Neural crest cell (in vitro differentiated cells): Measurements from ENCODE around the gene ORAI3. TPM values are rescaled to one million over a fixed set of nuclear protein-coding genes. Genes with fewer than 3 reads are reported as not detected.
A peak's percentile ranks its signal among the peaks of the same experiment; 100 is the strongest.

ENCODE experiments used
- DNase-seq: peaks from one replicate; pipeline ENCODE4 v3.0.0; 2021; ENCODE audit warnings: low read depth, mixed read lengths, low spot score
- H3K27ac Mint-ChIP-seq: one replicate; pipeline ENCODE4 v1.8.0; 2021; ENCODE audit warnings: mild to moderate bottlenecking, mixed read lengths; ENCODE audit not compliant: unreplicated experiment
- H3K27me3 Mint-ChIP-seq: 2 replicates; pipeline ENCODE4 v1.8.0; 2021; ENCODE audit warnings: low read depth, mild to moderate bottlenecking, mixed read lengths
- H3K36me3 Mint-ChIP-seq: 2 replicates; pipeline ENCODE4 v1.8.0; 2021; ENCODE audit warnings: low read depth, mild to moderate bottlenecking, mixed read lengths
- H3K4me1 Mint-ChIP-seq: 2 replicates; pipeline ENCODE4 v1.8.0; 2021; ENCODE audit warnings: mixed read lengths
- H3K4me3 Mint-ChIP-seq: one replicate; pipeline ENCODE4 v1.8.0; 2021; ENCODE audit warnings: mild to moderate bottlenecking, mixed read lengths
- H3K9me3 Mint-ChIP-seq: 2 replicates; pipeline ENCODE4 v1.8.0; 2021; ENCODE audit warnings: mixed read lengths
- CTCF ChIP-seq: fragments of 200-600 bp; sonication (generic); conservative IDR thresholded peaks from 2 replicates; pipeline ENCODE4 v1.5.0; 2021; ENCODE audit warnings: antibody characterized with exemption, mild to moderate bottlenecking
- total RNA-seq: library from RNA; stranded (reverse); gene quantifications from 2 replicates; pipeline ENCODE4 v1.2.1, GENCODE V29; 2021

The ORAI3 gene
- total RNA-seq, 1 donor from 2014 or later, result 7.7 TPM

- Mint-ChIP-seq H3K27ac (peak overlapping the region; percentile 50), H3K36me3 (no peaks in the 10 kb centered on the region), H3K4me3 (no peak overlapping the region), H3K4me1 (peaks cover 9% of the 10 kb centered on the region), H3K27me3 (peaks cover 14% of the 10 kb centered on the region), H3K9me3 (no peaks in the 10 kb centered on the region)
- TF ChIP-seq CTCF, result no peak
- no peak for DNase-seq
Measured at GRCh38 chr16:31002250-31002700, 53.4 kb downstream of the ORAI3 start.

- peaks cover 9% of the 10 kb centered on the region for H3K4me1 Mint-ChIP-seq
- no peak for TF ChIP-seq CTCF
- H3K27me3 Mint-ChIP-seq, result peaks cover 9% of the 10 kb centered on the region
- H3K4me3 Mint-ChIP-seq, result no peak overlapping the region
- no peak overlapping the region for H3K27ac Mint-ChIP-seq
- H3K36me3 Mint-ChIP-seq, result no peaks in the 10 kb centered on the region
- no peak for DNase-seq
- no peaks in the 10 kb centered on the region for H3K9me3 Mint-ChIP-seq
Measured at GRCh38 chr16:31002862-31003341, 54.0 kb downstream of the ORAI3 start.

- Mint-ChIP-seq H3K27ac (no peak overlapping the region), H3K4me3 (no peak overlapping the region), H3K9me3 (no peaks in the 10 kb centered on the region), H3K36me3 (no peaks in the 10 kb centered on the region), H3K4me1 (peaks cover 9% of the 10 kb centered on the region), H3K27me3 (peaks cover 3% of the 10 kb centered on the region)
- TF ChIP-seq CTCF, result no peak
- DNase-seq, result no peak
Measured at GRCh38 chr16:31003744-31004143, 54.9 kb downstream of the ORAI3 start.

Other genes with a start within 250 kb of the ORAI3 start
- gene SRCAP, start 249.9 kb upstream of the ORAI3 start, total RNA-seq, result 94.5 and 100.0 TPM in 2 replicates
- gene PHKG2, start 200.6 kb upstream of the ORAI3 start, total RNA-seq, result 39.2 and 40.8 TPM in 2 replicates
- 14.4 and 18.5 TPM in 2 replicates for gene CFAP119, start 187.0 kb upstream of the ORAI3 start, total RNA-seq
- gene RNF40, start 186.7 kb upstream of the ORAI3 start, total RNA-seq, result 154 and 157 TPM in 2 replicates
- gene ZNF629, start 161.9 kb upstream of the ORAI3 start, total RNA-seq, result 41.0 and 41.4 TPM in 2 replicates
- 35.9 and 38.4 TPM in 2 replicates for gene BCL7C, start 55.0 kb upstream of the ORAI3 start, total RNA-seq
- 1.6 and 2.6 TPM in 2 replicates for gene CTF1, start 52.5 kb upstream of the ORAI3 start, total RNA-seq
- gene FBXL19, start 25.5 kb upstream of the ORAI3 start, total RNA-seq, result 78.1 and 84.7 TPM in 2 replicates
- 33.4 and 35.2 TPM in 2 replicates for gene SETD1A, start 8.7 kb downstream of the ORAI3 start, total RNA-seq
- gene HSD3B7, start 36.1 kb downstream of the ORAI3 start, total RNA-seq, result 1.9 and 2.3 TPM in 2 replicates
- 12.1 and 14.1 TPM in 2 replicates for gene STX1B, start 61.6 kb downstream of the ORAI3 start, total RNA-seq
- 21.9 and 26.0 TPM in 2 replicates for gene STX4, start 84.5 kb downstream of the ORAI3 start, total RNA-seq
- gene ZNF668, start 125.2 kb downstream of the ORAI3 start, total RNA-seq, result 16.8 and 19.7 TPM in 2 replicates
- gene ZNF646, start 125.4 kb downstream of the ORAI3 start, total RNA-seq, result 32.3 and 32.4 TPM in 2 replicates
- 3.7 and 4.4 TPM in 2 replicates for gene PRSS53, start 139.9 kb downstream of the ORAI3 start, total RNA-seq
- 62.4 and 70.1 TPM in 2 replicates for gene VKORC1, start 145.7 kb downstream of the ORAI3 start, total RNA-seq
- 42.4 and 43.5 TPM in 2 replicates for gene BCKDK, start 159.3 kb downstream of the ORAI3 start, total RNA-seq
- 72.6 and 76.9 TPM in 2 replicates for gene KAT8, start 168.6 kb downstream of the ORAI3 start, total RNA-seq
- gene PRSS8, start 186.7 kb downstream of the ORAI3 start, total RNA-seq, result not detected in 2 replicates
- 0.68 and 1.1 TPM in 2 replicates for gene PRSS36, start 201.0 kb downstream of the ORAI3 start, total RNA-seq
- gene FUS, start 231.1 kb downstream of the ORAI3 start, total RNA-seq, result 970 and 984 TPM in 2 replicates